ENCODE data around the gene SECISBP2. TPM values are rescaled to one million over a fixed set of nuclear protein-coding genes. Genes with fewer than 3 reads are reported as not detected.

Gene SECISBP2
- total and polyA plus RNA-seq, 2 of the 13 experiments (the other 11 are each of a cell fraction or from before 2014, with no cell fraction given), result 32.4 to 38.0 TPM

GRCh38 chr9:89379031-89379430 lies 60.7 kb downstream of the SECISBP2 start:
- Histone ChIP-seq H2AFZ (ENCODE audit: low read length) (no peak overlapping the region), H3K9me3 (ENCODE audit: low read length) (no peaks in the 10 kb centered on the region), H3K27ac (ENCODE audit: extremely low read length, insufficient read depth, low read length) (no peak overlapping the region), H4K20me1 (ENCODE audit: insufficient read depth, low read length) (no peaks in the 10 kb centered on the region), H3K4me2 (ENCODE audit: low read depth, low read length) (no peak overlapping the region), H3K4me1 (ENCODE audit: insufficient read depth, low read length) (peaks cover 16% of the 10 kb centered on the region; the same call in 1 of the 2 replicates), H3K27me3 (ENCODE audit: control insufficient read depth in 1 of 2, insufficient read depth in 2 of 2, low read length in 2 of 2) (peaks cover 1 to 8% of the 10 kb centered on the region in 2 experiments; a peak in 2 of 5 replicates), H3K4me3 (replicated peaks in 1 of 3; ENCODE audit: insufficient read depth in 1 of 3, low read depth in 2 of 3, low read length in 3 of 3) (no peak overlapping the region), H3K79me2 (ENCODE audit: insufficient read depth, low read length) (no peaks in the 10 kb centered on the region), H3K9ac (ENCODE audit: insufficient read depth, low read depth, low read length) (no peak overlapping the region), H3K36me3 (replicated peaks in 1 of 2; ENCODE audit: control insufficient read depth in 1 of 2, insufficient read depth in 2 of 2, low read length in 2 of 2) (no peaks in the 10 kb centered on the region)
- ATAC-seq (no peak), FAIRE-seq (no peak), DNase-seq (ENCODE audit: low spot score) (no peak)
- ChIA-PET CTCF (ENCODE audit: low intra/inter-chr PET ratio, low total read pairs) (no interaction called here), POLR2A (no interaction called here)
- BruUV-seq (replicated peaks), result no TSS peak
- intact Hi-C loops (cut with micrococcal nuclease; ENCODE audit: unreplicated experiment), result no loop called here
- WGBS (ENCODE audit: low lambda C conversion rate), result 83% methylated on average over 14 of the region's 14 CpGs
- in situ Hi-C loops (cut with HindIII; ENCODE audit: extremely low pct_ligation_motif_present, low pct_unique_long_range_greater_than_20kb), result no loop called here
- TF ChIP-seq ZNF20 (CRISPR knock-in tag; IDR thresholded peaks at IDR 0.05) (no peak), ARNTL (CRISPR knock-in tag; IDR thresholded peaks at IDR 0.05) (no peak), HHEX (CRISPR knock-in tag; IDR thresholded peaks at IDR 0.05) (no peak)

GRCh38 chr9:89379508-89380115 lies 61.3 kb downstream of the SECISBP2 start:
- H3K4me1 ChIP-seq (ENCODE audit: insufficient read depth, low read length), result peaks cover 16% of the 10 kb centered on the region; the same call in 1 of the 2 replicates
- ChIA-PET POLR2A (no interaction called here), CTCF (ENCODE audit: low intra/inter-chr PET ratio, low total read pairs) (no interaction called here)
- peaks cover 1 to 8% of the 10 kb centered on the region in 2 experiments; a peak in 2 of 5 replicates for H3K27me3 ChIP-seq (ENCODE audit: control insufficient read depth in 1 of 2, insufficient read depth in 2 of 2, low read length in 2 of 2)
- no peak for ATAC-seq
- FAIRE-seq, result no peak
- intact Hi-C loops (cut with micrococcal nuclease; ENCODE audit: unreplicated experiment) (no loop called here), in situ Hi-C loops (cut with HindIII; ENCODE audit: extremely low pct_ligation_motif_present, low pct_unique_long_range_greater_than_20kb) (no loop called here)
- no peaks in the 10 kb centered on the region for H3K36me3 ChIP-seq (replicated peaks in 1 of 2; ENCODE audit: control insufficient read depth in 1 of 2, insufficient read depth in 2 of 2, low read length in 2 of 2)
- no peak for DNase-seq (ENCODE audit: low spot score)
- no peaks in the 10 kb centered on the region for H3K79me2 ChIP-seq (ENCODE audit: insufficient read depth, low read length)
- H3K4me3 ChIP-seq (replicated peaks in 1 of 3; ENCODE audit: insufficient read depth in 1 of 3, low read depth in 2 of 3, low read length in 3 of 3), result no peak overlapping the region
- no peaks in the 10 kb centered on the region for H4K20me1 ChIP-seq (ENCODE audit: insufficient read depth, low read length)
- H2AFZ ChIP-seq (ENCODE audit: low read length), result no peak overlapping the region
- H3K4me2 ChIP-seq (ENCODE audit: low read depth, low read length), result no peak overlapping the region
- no peak overlapping the region for H3K27ac ChIP-seq (ENCODE audit: extremely low read length, insufficient read depth, low read length)
- TF ChIP-seq CEBPB (IDR thresholded peaks at IDR 0.05; ENCODE audit: borderline replicate concordance, low read depth, low read length), result peak; percentile 65
- no peak for TF ChIP-seq ZNF24 (IDR thresholded peaks at IDR 0.05)
- no peak overlapping the region for H3K9ac ChIP-seq (ENCODE audit: insufficient read depth, low read depth, low read length)
- H3K9me3 ChIP-seq (ENCODE audit: low read length), result no peaks in the 10 kb centered on the region
- WGBS (ENCODE audit: low lambda C conversion rate), result 64% methylated on average over 14 of the region's 14 CpGs
- BruUV-seq (replicated peaks), result no TSS peak
